AG09309 (cell line): ENCODE results near the gene TRIM58.

Experiments
- DNase-seq: peaks from one replicate; pipeline ENCODE4 v3.0.0-alpha.2; 2010; ENCODE audit warnings: low read depth
- H3K4me3 ChIP-seq: 2 replicates; pipeline ENCODE4 v1.5.1; 2011; ENCODE audit warnings: mild to moderate bottlenecking, low read depth, low read length, moderate library complexity; ENCODE audit not compliant: control insufficient read depth
- CTCF ChIP-seq: IDR thresholded peaks from 2 replicates; pipeline ENCODE4 v1.5.1; 2011; ENCODE audit warnings: mild to moderate bottlenecking, low read depth, low read length, inconsistent platforms; ENCODE audit not compliant: insufficient read depth, control insufficient read depth; ENCODE audit errors: missing control alignments

Gene TRIM58, protein sequence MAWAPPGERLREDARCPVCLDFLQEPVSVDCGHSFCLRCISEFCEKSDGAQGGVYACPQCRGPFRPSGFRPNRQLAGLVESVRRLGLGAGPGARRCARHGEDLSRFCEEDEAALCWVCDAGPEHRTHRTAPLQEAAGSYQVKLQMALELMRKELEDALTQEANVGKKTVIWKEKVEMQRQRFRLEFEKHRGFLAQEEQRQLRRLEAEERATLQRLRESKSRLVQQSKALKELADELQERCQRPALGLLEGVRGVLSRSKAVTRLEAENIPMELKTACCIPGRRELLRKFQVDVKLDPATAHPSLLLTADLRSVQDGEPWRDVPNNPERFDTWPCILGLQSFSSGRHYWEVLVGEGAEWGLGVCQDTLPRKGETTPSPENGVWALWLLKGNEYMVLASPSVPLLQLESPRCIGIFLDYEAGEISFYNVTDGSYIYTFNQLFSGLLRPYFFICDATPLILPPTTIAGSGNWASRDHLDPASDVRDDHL

GRCh38 chr1:247857069-247857984, at the start of gene TRIM58:
TSS of gene TRIM58 (plus strand) at chr1:247857187. CDS start at chr1:247857247, 60 bp downstream.
- TF ChIP-seq CTCF, result no peak
- H3K4me3 ChIP-seq, result no peak within 1 kb of the TSS

DNA sequence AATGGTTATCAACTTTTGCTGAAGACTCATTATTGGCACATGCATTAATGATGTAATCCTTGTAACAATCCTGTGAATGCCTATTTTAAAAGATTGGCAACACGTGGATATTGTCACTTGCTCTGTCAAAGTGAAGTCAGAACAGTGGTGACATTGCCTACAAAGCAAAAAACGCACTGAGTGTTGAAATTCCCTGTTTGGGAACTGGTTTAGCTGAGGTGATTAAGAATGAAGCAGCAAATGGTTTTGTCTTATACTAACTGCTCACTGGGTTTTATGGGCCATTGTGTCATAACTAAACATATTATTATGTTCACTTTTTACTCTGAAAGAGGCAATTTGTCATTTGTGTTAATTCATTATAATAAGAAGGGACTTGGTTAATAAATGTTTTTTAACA, 44.4 kb upstream of the TRIM58 start:
- H3K4me3 ChIP-seq, result no peak overlapping the region
- no peak for TF ChIP-seq CTCF
- DNase-seq, result no peak

More at GRCh38 chr1:247857069-247857984, at the start of gene TRIM58:
- DNase-seq, result no peak

GRCh38 chr1:247822060-247822459, 34.9 kb upstream of the TRIM58 start:
- no peak overlapping the region for H3K4me3 ChIP-seq
- TF ChIP-seq CTCF, result no peak
- DNase-seq, result no peak

GRCh38 chr1:247824023-247824422, 33.0 kb upstream of the TRIM58 start, which contains the start of gene OR14A16:
TSS of gene OR14A16 (minus strand) at chr1:247824119. CDS start at chr1:247815729, 8,390 bp downstream.
- no peak within 1 kb of the TSS for H3K4me3 ChIP-seq
- DNase-seq, result no peak
- no peak for TF ChIP-seq CTCF

DNA sequence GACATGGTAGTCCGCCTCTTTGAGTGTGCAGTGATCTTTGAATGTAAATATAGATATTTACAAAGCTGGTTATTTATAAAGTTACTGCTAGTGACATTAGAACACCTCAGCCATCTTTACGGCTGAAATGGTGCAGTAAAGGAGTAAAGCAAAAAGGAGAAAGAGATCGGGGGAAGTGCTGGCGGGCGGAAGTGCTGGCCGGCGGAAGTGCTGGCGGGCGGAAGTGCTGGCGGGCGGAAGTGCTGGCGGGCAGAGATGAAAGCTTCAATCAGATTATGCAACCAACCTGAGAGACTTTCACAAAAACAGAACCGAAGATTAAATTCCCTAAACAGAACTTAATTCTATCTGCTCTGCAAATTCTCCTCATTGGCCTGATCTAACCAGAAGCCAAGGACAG, 31.6 kb upstream of the TRIM58 start:
- no peak overlapping the region for H3K4me3 ChIP-seq
- no peak for DNase-seq
- TF ChIP-seq CTCF, result no peak

GRCh38 chr1:247829656-247830055, 27.3 kb upstream of the TRIM58 start:
- H3K4me3 ChIP-seq, result no peak overlapping the region
- no peak for TF ChIP-seq CTCF
- DNase-seq, result no peak
